HG03196 (cell line): ENCODE results near the gene XG.
A peak's percentile ranks its signal among the peaks of the same experiment; 100 is the strongest.
"Not testable (repeated sequence)": the region's sequence is repeated elsewhere in the genome, so short reads cannot be mapped to it uniquely, and the experiment has no call there.

Experiments
- ATAC-seq: cut with Tn5 transposase; IDR thresholded peaks from one replicate; pipeline ENCODE4 v1.9.1; 2021; ENCODE audit not compliant: unreplicated experiment

Gene XG

GRCh38 chrX:2751874-2752300, at the start of gene XG:
Gene XG, plus strand, starts transcription at chrX:2752040. Its CDS starts 235 bp downstream, at chrX:2752275.
- ATAC-seq = not testable (repeated sequence)

- ATAC-seq = no peak
Observed at GRCh38 chrX:2703991-2704369, 47.9 kb upstream of the XG start.

GRCh38 chrX:2705046-2705832, 46.6 kb upstream of the XG start:
- no peak for ATAC-seq

GRCh38 chrX:2707334-2707760, 44.5 kb upstream of the XG start:
- peak; percentile 87 for ATAC-seq

GRCh38 chrX:2708021-2708420, 43.8 kb upstream of the XG start:
- ATAC-seq = no peak

- ATAC-seq = no peak
Observed at GRCh38 chrX:2708592-2709188, 43.1 kb upstream of the XG start.

- no peak for ATAC-seq
Observed at GRCh38 chrX:2709556-2709955, 42.3 kb upstream of the XG start.

GRCh38 chrX:2710041-2710840, 41.6 kb upstream of the XG start:
- no peak for ATAC-seq

- ATAC-seq = no peak
Observed at GRCh38 chrX:2711441-2711840, 40.4 kb upstream of the XG start.

GRCh38 chrX:2712428-2712827, 39.4 kb upstream of the XG start:
- ATAC-seq = no peak

GRCh38 chrX:2712890-2713840, 38.7 kb upstream of the XG start:
- no peak for ATAC-seq

GRCh38 chrX:2714551-2714950, 37.3 kb upstream of the XG start:
- ATAC-seq = no peak

- no peak for ATAC-seq
Observed at GRCh38 chrX:2715066-2715600, 36.7 kb upstream of the XG start.

- ATAC-seq = no peak
Observed at GRCh38 chrX:2717312-2717711, 34.5 kb upstream of the XG start.

GRCh38 chrX:2718821-2719220, 33.0 kb upstream of the XG start:
- ATAC-seq = no peak

- ATAC-seq = no peak
Observed at GRCh38 chrX:2719774-2720447, 31.9 kb upstream of the XG start.

GRCh38 chrX:2723286-2723879, 28.5 kb upstream of the XG start:
- ATAC-seq = no peak

GRCh38 chrX:2727264-2727663, 24.6 kb upstream of the XG start:
- ATAC-seq = not testable (repeated sequence)

- ATAC-seq = no peak
Observed at GRCh38 chrX:2732076-2732475, 19.8 kb upstream of the XG start.
